Suprapubic skin (tissue), 3 donors: ENCODE measurements around the gene ATP6V1A.

ENCODE experiments used
- EP300 ChIP-seq: sonication (generic); formaldehyde crosslinking; IDR thresholded peaks from one replicate; pipeline ENCODE4 v1.6.1; 2017; ENCODE audit warnings: antibody characterized with exemption
- POLR2A ChIP-seq, 2 donors: fragments of 450-650 bp; IDR thresholded peaks; one replicate each; pipeline ENCODE4 v1.6.1; 2017; ENCODE audit warnings: antibody characterized with exemption in 2 of 2, mild to moderate bottlenecking in 2 of 2, moderate library complexity in 2 of 2
- TF ChIP-seq, protein P1 (sequence below), 2 donors: fragments of 200-600 bp in 1 of 2; fragments of 450-650 bp in 1 of 2; sonication (generic) in 1 of 2; IDR thresholded peaks; one replicate each; pipeline ENCODE4 v1.5.1; 2016 to 2019; ENCODE audit warnings: antibody characterized with exemption in 2 of 2, mild to moderate bottlenecking in 1 of 2, moderate library complexity in 1 of 2

DNA sequence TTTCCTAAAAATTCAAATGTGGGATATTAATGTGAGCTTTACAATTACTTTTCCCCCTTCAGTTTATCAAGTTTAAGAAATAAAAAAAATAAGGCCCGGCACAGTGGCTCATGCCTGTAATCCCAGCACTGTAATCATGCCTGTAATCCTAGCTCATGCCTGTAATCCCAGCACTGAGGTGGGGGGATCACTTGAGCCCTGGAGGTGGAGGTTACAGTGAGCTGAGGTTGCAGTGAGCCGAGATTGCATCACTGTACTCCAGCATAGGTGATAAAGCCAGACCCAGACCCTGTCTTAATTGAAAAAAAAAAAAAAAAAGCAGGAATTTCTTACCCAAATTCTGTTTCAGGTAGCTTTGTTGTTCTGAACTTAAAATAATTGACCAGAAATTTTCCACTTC, 17.9 kb downstream of the ATP6V1A start:
- TF ChIP-seq, protein P1, sequence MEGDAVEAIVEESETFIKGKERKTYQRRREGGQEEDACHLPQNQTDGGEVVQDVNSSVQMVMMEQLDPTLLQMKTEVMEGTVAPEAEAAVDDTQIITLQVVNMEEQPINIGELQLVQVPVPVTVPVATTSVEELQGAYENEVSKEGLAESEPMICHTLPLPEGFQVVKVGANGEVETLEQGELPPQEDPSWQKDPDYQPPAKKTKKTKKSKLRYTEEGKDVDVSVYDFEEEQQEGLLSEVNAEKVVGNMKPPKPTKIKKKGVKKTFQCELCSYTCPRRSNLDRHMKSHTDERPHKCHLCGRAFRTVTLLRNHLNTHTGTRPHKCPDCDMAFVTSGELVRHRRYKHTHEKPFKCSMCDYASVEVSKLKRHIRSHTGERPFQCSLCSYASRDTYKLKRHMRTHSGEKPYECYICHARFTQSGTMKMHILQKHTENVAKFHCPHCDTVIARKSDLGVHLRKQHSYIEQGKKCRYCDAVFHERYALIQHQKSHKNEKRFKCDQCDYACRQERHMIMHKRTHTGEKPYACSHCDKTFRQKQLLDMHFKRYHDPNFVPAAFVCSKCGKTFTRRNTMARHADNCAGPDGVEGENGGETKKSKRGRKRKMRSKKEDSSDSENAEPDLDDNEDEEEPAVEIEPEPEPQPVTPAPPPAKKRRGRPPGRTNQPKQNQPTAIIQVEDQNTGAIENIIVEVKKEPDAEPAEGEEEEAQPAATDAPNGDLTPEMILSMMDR (IDR thresholded peaks at IDR 0.05), result no peak
- no peak for TF ChIP-seq EP300
- TF ChIP-seq POLR2A (IDR thresholded peaks at IDR 0.05), result no peak
